GM19328 (cell line): ENCODE results near the gene SLC6A6.

Experiments used
- ATAC-seq: cut with Tn5 transposase; IDR thresholded peaks from one replicate; pipeline ENCODE4 v1.9.1; 2021; ENCODE audit warnings: mild to moderate bottlenecking, moderate library complexity; ENCODE audit not compliant: unreplicated experiment

Gene SLC6A6

GRCh38 chr3:14536055-14536815 is 133.8 kb downstream of the SLC6A6 start:
- ATAC-seq = no peak

GRCh38 chr3:14536837-14537589 is 134.6 kb downstream of the SLC6A6 start:
- no peak for ATAC-seq

- no peak for ATAC-seq
Observed at GRCh38 chr3:14537590-14538450, 135.4 kb downstream of the SLC6A6 start.

GRCh38 chr3:14538451-14539088 is 136.2 kb downstream of the SLC6A6 start:
- no peak for ATAC-seq
